GM21576 (cell line): ENCODE measurements around the gene DIP2C.

Experiments
- ATAC-seq: cut with Tn5 transposase; IDR thresholded peaks from one replicate; pipeline ENCODE4 v1.9.1; 2021; ENCODE audit warnings: mild to moderate bottlenecking, moderate library complexity; ENCODE audit not compliant: unreplicated experiment

DIP2C gene

GRCh38 chr10:630581-631073, 58.8 kb downstream of the DIP2C start:
- no peak for ATAC-seq

GRCh38 chr10:629186-629998, 60.1 kb downstream of the DIP2C start:
- no peak for ATAC-seq

DNA sequence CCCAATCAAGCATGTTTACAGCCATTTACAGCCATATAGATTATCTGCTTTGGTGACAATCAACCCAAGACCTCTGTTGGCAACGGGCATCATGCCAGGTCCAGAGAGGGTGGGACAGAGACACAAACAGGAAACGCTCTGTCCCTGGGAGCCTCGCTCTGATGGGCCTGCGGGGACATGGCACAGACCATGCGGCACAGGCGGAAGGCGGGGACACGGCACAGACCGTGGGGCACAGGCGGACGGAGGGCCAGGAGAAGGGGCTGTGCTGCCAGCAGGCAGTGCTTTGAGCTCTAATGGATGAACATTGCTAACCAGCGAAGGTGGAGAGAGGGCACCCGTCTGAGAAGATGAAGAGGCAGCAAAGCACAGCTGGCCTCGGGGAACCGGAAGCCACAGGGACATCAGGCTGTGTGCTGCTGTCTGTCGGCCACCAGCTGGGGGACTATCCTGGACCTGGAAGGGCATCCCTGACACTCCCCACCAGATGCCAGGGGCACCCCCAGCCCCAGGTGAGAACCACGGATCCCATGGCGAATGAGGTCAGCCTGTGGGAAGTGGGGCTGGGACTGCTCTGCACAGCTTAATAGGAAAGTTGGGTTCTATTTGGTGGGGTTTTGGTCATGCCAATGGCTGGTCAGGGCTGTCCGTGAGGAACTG, 61.0 kb downstream of the DIP2C start:
- ATAC-seq = no peak

DNA sequence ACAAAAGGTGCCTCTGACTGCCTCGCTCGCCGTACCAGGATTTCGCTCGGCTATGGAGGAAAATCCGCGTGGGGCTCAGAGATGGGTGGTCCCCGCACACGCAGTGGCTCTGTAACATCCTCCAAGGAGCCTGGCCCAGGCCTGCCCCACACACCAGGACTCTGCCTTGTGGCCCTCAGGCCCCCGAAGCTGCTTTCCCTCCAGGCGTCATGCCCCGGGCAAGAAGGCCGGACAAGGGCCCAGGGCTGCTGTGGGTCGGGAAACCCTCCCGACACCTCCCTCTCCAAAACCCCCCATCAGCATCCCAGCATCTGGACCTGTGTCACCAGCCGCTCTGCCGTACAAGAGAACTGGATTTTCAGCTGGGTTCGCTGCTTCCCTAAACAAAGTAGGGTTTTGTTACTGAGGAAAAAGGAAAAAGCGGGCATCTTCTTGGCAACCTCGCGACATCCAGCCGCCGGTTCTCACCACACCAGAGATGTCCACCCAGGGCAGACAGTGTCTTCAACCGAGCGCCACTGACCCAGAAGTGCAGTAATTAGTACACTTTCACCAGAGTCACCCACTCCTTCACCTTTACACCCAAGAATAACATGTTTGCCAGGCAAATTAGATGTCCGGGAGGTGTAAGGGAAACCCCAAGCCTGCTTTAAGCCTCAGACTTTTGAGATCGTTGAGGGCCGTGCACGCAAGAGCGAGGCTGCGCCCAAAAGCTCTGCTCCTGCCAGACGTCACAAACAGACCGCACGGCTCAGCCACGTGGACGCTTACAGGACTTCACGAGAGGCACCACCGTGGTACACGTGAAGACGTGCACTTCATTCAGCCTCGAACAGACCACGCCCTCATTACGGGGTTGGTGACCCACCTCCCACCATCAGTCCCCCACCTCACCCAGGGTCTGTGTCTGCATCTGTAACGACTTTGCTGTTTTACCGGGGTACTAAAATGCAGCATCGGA, 62.2 kb downstream of the DIP2C start:
- ATAC-seq = no peak

- no peak for ATAC-seq
Observed at GRCh38 chr10:625751-626711, 63.4 kb downstream of the DIP2C start.

- ATAC-seq = no peak
Observed at GRCh38 chr10:625333-625696, 64.2 kb downstream of the DIP2C start.

- no peak for ATAC-seq
Observed at GRCh38 chr10:624605-625332, 64.7 kb downstream of the DIP2C start.

GRCh38 chr10:624312-624604, 65.2 kb downstream of the DIP2C start:
- no peak for ATAC-seq

GRCh38 chr10:623477-624311, 65.8 kb downstream of the DIP2C start:
- no peak for ATAC-seq

GRCh38 chr10:623014-623413, 66.5 kb downstream of the DIP2C start:
- ATAC-seq = no peak

DNA sequence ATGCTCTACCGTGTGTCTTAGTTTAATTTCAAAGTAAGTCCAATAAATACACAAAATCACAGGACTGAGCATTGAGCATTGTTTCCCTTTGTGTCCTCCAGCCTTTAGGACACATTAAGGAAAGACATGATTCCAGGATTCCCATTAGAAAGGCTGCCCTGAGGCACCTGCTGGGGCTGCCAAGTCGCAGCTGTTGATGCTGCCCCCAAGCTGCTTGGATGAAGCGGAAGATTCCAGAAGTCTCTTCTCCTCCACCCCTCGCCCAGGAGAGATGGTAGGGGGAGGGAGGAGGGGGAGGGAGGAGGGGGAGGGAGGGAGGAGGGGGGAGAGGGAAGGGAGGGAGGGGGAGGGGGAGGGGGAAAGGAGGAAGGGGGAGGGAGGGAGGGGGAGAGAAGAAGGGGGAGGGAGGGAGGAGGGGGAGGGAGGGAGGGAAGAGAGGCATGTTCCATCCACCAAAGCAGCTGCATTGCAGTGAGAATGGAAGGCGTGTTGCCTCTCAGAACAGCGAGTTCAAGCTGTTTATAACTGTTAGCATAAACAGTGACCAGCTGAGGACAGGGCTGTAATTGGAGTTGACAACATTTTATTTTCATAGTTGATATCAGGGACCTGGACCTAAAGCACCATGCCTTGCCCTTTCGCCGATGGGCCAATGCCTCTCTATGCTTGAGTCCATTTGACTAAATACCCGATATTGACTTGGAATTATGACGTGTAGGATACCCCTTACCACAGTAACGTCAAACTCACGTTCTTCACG, 67.3 kb downstream of the DIP2C start:
- ATAC-seq = no peak

DNA sequence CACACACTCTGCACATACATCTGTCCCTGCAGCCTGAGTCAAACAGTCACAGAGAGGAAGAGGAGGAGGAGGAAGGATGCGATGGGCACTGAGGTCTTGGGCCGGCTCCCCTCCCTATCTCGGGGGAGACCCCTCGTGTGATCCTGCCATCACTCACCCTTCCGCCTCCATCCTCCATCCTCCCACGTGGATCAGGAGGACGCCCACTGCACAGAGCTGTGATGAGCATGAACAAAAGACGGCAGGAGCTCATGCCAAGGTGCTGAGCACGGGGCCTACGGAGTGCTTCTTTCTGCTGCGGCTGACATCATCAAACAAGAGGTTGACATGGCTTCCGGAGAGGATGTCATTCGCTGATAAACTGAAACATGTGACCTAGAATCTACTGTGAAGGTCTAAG, 68.0 kb downstream of the DIP2C start:
- no peak for ATAC-seq

DNA sequence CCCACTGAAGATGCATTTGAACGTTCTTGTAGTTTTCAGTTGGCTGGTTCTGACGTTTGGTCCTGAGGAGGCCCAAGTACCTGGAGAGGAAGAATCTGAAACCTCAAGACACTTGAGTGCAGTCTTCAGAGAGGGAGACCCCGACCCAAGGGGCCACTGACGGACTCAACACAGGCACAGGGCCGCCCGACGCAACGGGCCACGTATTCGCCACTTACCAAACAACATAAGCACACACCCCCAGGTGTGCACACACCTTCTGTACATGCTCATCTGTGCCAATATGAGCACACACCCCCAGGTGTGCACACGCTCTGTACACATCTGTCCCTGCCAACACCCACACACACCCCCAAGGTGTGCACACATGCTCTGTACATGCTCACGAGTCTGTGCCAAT, 68.5 kb downstream of the DIP2C start:
- no peak for ATAC-seq

DNA sequence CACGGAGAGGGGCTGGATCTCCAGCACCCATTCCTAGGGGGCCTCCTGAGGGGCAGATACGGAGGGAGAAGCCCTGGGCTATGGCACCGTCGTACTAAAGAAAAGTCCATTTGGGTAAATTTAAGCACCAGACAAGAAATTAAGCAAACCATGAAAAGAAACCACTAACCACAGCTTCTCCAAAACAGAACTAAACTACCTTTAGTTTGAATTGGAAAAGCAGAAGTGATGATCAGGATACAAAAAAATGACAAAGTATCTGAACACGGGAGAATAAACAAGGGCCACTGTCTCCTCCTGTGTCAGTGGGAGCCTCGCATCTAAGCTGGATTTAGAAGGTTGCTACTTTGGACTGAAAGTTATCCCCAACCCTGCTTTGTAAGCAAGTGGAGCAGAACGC, 69.1 kb downstream of the DIP2C start:
- no peak for ATAC-seq

DNA sequence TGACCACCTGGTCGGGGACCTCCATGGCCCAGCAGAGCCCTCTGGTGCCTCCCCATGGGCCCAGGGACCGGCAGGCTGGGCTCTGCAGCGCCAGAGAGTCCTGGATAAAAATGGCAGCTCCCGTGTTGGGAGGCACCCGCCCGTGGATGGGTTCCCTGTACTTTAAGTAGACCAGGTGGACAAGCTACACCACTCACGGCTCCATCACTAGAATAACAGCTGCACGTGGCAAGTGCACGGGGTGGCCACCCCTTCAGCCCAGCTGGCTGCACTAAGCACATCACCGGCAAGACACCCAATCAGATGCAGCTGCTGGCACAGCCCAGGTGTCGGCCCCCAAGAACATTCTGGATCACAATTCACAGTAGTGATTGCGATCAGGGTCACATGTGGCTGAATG, 69.8 kb downstream of the DIP2C start:
- ATAC-seq = no peak

DNA sequence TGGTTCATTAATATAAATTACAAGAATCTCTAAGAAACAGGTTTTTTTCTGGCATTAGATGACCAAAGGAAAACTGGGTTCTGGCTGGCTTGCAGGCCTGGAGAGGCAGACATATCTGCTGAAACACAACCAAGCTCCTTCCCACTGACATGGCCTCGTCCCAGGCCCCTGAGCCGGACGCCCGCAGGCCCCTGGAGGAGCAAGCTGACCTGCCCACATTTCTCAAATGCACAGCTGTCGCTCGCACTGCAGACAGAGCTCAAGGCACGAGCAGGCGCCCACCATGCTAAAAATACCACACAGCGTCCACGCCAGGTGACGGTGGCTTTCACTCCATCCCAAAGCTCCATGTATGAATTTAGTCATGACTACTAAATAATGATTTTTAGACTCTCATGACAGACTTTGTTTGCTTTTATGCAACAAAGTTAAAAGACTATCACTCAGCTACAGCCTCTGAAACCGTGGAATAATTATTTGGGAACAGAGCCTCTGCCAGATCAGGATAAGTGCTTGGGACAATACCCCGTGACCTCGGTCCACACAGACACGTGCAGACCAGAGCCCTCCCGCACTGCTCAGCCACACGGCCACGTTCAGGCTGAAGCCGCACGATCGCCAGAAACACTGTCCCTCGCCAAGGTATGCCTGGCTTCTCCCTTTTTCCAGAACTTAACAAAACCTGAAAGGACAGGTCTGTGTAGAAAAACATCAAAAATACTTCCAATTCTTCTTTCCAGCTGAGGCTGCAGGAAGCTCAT, 71.1 kb downstream of the DIP2C start:
- no peak for ATAC-seq

- no peak for ATAC-seq
Observed at GRCh38 chr10:617471-617870, 72.0 kb downstream of the DIP2C start.
